Stomach (tissue), 4 donors: Measurements from ENCODE around the gene GYG1.
A peak's percentile ranks its signal among the peaks of the same experiment; 100 is the strongest.

Experiments used
- CTCF ChIP-seq, 7 experiments: fragments of 450-650 bp in 4 of 7; fragments of 200-600 bp in 3 of 7; sonication (generic) in 3 of 7; IDR thresholded peaks; one replicate each; pipeline ENCODE4 v1.5.1; 2016 to 2019; ENCODE audit warnings: antibody characterized with exemption in 7 of 7, control low read depth in 2 of 7, mild to moderate bottlenecking in 1 of 7
- EP300 ChIP-seq: sonication (generic); formaldehyde crosslinking; IDR thresholded peaks from one replicate; pipeline ENCODE4 v1.6.1; 2017; ENCODE audit warnings: antibody characterized with exemption
- POLR2A ChIP-seq, 4 donors: fragments of 450-650 bp; IDR thresholded peaks; one replicate each; pipeline ENCODE4 v1.6.1; 2016; ENCODE audit warnings: antibody characterized with exemption in 4 of 4, control low read depth in 2 of 4, mild to moderate bottlenecking in 1 of 4, moderate library complexity in 1 of 4
- POLR2AphosphoS5 ChIP-seq, 3 donors: sonication (generic); formaldehyde crosslinking; IDR thresholded peaks; one replicate each; pipeline ENCODE4 v1.6.1; 2016; ENCODE audit warnings: antibody characterized with exemption in 3 of 3

- TF ChIP-seq CTCF (IDR thresholded peaks at IDR 0.05) (no peak), POLR2AphosphoS5 (IDR thresholded peaks at IDR 0.05) (peak in 1 of 3 donors; percentile 41), EP300 (no peak), POLR2A (IDR thresholded peaks at IDR 0.05) (no peak)
Measured at GRCh38 chr3:149016669-149017541, 25.6 kb downstream of the GYG1 start.
